Breast epithelium (tissue), 3 donors: ENCODE measurements around the gene PRKN.

Experiments
- POLR2A ChIP-seq: fragments of 450-650 bp; IDR thresholded peaks from one replicate; pipeline ENCODE4 v1.6.1; 2016; ENCODE audit warnings: antibody characterized with exemption, mild to moderate bottlenecking, moderate library complexity
- TF ChIP-seq, protein P1 (sequence below), 3 donors: fragments of 450-650 bp; IDR thresholded peaks; one replicate each; pipeline ENCODE4 v1.5.1; 2016 to 2017; ENCODE audit warnings: antibody characterized with exemption in 3 of 3, mild to moderate bottlenecking in 3 of 3, moderate library complexity in 3 of 3

DNA sequence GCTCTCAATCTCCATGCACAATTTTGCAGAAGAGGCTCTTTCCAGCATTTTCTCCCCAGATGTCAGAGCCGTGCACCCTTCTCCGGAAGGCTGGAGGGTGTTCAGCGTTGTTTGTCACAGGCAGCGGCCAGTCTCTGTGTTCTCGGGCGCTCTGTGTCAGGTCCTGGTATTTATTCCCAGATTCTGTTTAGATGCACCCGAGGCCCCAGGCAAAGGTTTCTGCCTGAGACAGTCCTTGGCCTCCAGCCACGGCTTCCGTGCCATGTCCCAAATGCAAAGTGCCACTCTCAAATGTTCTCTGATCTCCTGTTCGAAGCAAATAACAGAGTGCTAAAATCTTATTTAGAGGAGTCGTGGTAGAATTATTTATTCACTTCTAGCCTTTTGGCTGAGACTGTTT lies 1313.4 kb downstream of the PRKN start:
- TF ChIP-seq, protein P1, sequence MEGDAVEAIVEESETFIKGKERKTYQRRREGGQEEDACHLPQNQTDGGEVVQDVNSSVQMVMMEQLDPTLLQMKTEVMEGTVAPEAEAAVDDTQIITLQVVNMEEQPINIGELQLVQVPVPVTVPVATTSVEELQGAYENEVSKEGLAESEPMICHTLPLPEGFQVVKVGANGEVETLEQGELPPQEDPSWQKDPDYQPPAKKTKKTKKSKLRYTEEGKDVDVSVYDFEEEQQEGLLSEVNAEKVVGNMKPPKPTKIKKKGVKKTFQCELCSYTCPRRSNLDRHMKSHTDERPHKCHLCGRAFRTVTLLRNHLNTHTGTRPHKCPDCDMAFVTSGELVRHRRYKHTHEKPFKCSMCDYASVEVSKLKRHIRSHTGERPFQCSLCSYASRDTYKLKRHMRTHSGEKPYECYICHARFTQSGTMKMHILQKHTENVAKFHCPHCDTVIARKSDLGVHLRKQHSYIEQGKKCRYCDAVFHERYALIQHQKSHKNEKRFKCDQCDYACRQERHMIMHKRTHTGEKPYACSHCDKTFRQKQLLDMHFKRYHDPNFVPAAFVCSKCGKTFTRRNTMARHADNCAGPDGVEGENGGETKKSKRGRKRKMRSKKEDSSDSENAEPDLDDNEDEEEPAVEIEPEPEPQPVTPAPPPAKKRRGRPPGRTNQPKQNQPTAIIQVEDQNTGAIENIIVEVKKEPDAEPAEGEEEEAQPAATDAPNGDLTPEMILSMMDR (IDR thresholded peaks at IDR 0.05), result no peak
- TF ChIP-seq POLR2A, result no peak
